Small intestine (tissue), 7 donors: ENCODE results near the gene NOP9. TPM values are rescaled to one million over a fixed set of nuclear protein-coding genes. Genes with fewer than 3 reads are reported as not detected.

Experiments used
- DNase-seq, 2 donors: peaks; one replicate each; pipeline versions ENCODE4 v3.0.0 to v3.0.0-alpha.2; 2013
- FAIRE-seq: peaks from 2 replicates; lab custom pipeline; 2012; peaks lifted over from hg19 to GRCh38; lab: Jason Lieb, UNC
- H3K27ac ChIP-seq, 3 donors: one replicate each; pipeline ENCODE4 v1.5.1; 2013; ENCODE audit warnings: low read length in 2 of 3, mild to moderate bottlenecking in 2 of 3, control low read depth in 1 of 3, inconsistent platforms in 1 of 3, low read depth in 1 of 3, moderate library complexity in 1 of 3
- H3K27me3 ChIP-seq, 3 donors: one replicate each; pipeline ENCODE4 v1.6.1; 2013; ENCODE audit warnings: low read length in 3 of 3, inconsistent platforms in 1 of 3; ENCODE audit not compliant: control insufficient read depth in 3 of 3, insufficient read depth in 3 of 3
- H3K36me3 ChIP-seq, 3 donors: one replicate each; pipeline ENCODE4 v1.6.1; 2013; ENCODE audit warnings: low read length in 3 of 3, inconsistent platforms in 1 of 3, low read depth in 1 of 3, mild to moderate bottlenecking in 1 of 3, moderate library complexity in 1 of 3; ENCODE audit not compliant: control insufficient read depth in 3 of 3, insufficient read depth in 2 of 3
- H3K4me1 ChIP-seq, 3 donors: one replicate each; pipeline ENCODE4 v1.6.1; 2013; ENCODE audit warnings: low read length in 2 of 3, inconsistent platforms in 1 of 3, low read depth in 1 of 3, mild to moderate bottlenecking in 1 of 3, moderate library complexity in 1 of 3; ENCODE audit not compliant: control insufficient read depth in 3 of 3, insufficient read depth in 2 of 3
- H3K4me3 ChIP-seq, 3 donors: one replicate each; pipeline ENCODE4 v1.5.1; 2013; ENCODE audit warnings: low read length in 3 of 3, control low read depth in 1 of 3, inconsistent platforms in 1 of 3, low read depth in 1 of 3, mild to moderate bottlenecking in 1 of 3, moderate library complexity in 1 of 3
- H3K9me3 ChIP-seq, 2 donors: one replicate each; pipeline ENCODE4 v1.6.1; 2013; ENCODE audit warnings: low read depth in 1 of 2, low read length in 1 of 2; ENCODE audit not compliant: control insufficient read depth in 2 of 2, insufficient read depth in 1 of 2
- WGBS, 3 donors: extraction: QIAGEN DNeasy Blood & Tissue Kit; methylation state at CpG; one replicate each; pipeline ENCODE4 v1.1.7; 2013; 5-methylcytosine and 5-hydroxymethylcytosine counted together
- polyA plus RNA-seq, 4 donors: library from polyadenylated mRNA; stranded (reverse) in 3 of 4; unstranded in 1 of 4; fragments of 200-250 nt in 3 of 4; fragments of 120-200 nt in 1 of 4; gene quantifications; one replicate each; pipeline versions ENCODE4 v1.2.1 to v1.2.3, GENCODE V29; 2013
- donor health status: healthy with polysubstance abuse.
- donor health status: control.
- donor health status: control.
- donor health status: Bipolar disorder and iron deficiency.
- donor health status: healthy.

The NOP9 gene
- polyA plus RNA-seq, 4 donors = 9.7 to 22.5 (median 16.0) TPM

DNA sequence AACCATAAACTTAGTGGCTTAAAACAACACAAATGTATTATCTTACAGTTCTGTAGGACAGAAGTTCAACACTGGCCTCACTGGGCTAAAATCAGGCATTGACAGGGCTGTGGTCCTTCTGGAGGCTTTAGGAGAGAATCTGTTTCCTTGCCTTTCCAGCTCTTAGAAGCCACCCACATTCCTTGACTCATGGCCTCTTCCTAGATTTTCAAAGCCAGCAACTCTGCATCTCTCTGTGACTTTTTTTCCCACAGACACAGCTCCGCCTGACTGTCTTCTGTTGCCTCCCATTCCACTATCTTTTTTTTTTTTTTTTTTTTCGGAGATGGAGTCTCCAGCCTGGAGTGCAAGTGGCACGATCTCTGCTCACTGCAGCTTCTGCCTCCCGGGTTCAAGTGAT, 56.6 kb downstream of the NOP9 start:
- Histone ChIP-seq H3K36me3 (no peaks in the 10 kb centered on the region), H3K4me1 (peaks cover 0 to 19% (median 0%) of the 10 kb centered on the region in 3 donors), H3K4me3 (no peak overlapping the region), H3K9me3 (peaks cover 0 to 5% of the 10 kb centered on the region in 2 donors), H3K27ac (no peak overlapping the region), H3K27me3 (no peaks in the 10 kb centered on the region)
- no peak for DNase-seq
- no peak for FAIRE-seq
- WGBS, 3 donors = 91 to 97% (median 93%) methylated on average over 4 of the region's 4 CpGs

Other genes with a start within 250 kb of the NOP9 start
- 1 to 10 TPM in 2 of 4 donors, under 1 TPM in 2; 0.81 to 1.4 (median 1.1) TPM for gene CARMIL3, start 247.8 kb upstream of the NOP9 start, polyA plus RNA-seq
- 10 to 100 TPM in 1 of 4 donors, 1 to 10 TPM in 2, under 1 TPM in 1; 0.03 to 10.7 (median 4.2) TPM for gene CPNE6, start 228.3 kb upstream of the NOP9 start, polyA plus RNA-seq
- 100 to 1,000 TPM; 197 to 870 (median 304) TPM for gene PCK2, start 205.5 kb upstream of the NOP9 start, polyA plus RNA-seq
- gene DCAF11, start 185.1 kb upstream of the NOP9 start, polyA plus RNA-seq = 100 to 1,000 TPM in 2 of 4 donors, 10 to 100 TPM in 2; 72.1 to 122 (median 93.3) TPM
- gene NRL, start 184.9 kb upstream of the NOP9 start, polyA plus RNA-seq = 1 to 10 TPM; 1.5 to 4.0 (median 2.7) TPM
- 1 to 10 TPM; 2.4 to 5.8 (median 4.1) TPM for gene FITM1, start 169.2 kb upstream of the NOP9 start, polyA plus RNA-seq
- gene PSME1, start 163.7 kb upstream of the NOP9 start, polyA plus RNA-seq = 100 to 1,000 TPM; 307 to 576 (median 467) TPM
- 10 to 100 TPM; 27.2 to 74.7 (median 41.3) TPM for gene EMC9, start 158.3 kb upstream of the NOP9 start, polyA plus RNA-seq
- gene PSME2, start 153.2 kb upstream of the NOP9 start, polyA plus RNA-seq = 100 to 1,000 TPM; 175 to 997 (median 644) TPM
- gene RNF31, start 152.4 kb upstream of the NOP9 start, polyA plus RNA-seq = 10 to 100 TPM; 33.7 to 83.0 (median 48.9) TPM
- gene IRF9, start 138.6 kb upstream of the NOP9 start, polyA plus RNA-seq = 10 to 100 TPM; 36.9 to 90.9 (median 63.3) TPM
- gene REC8, start 127.8 kb upstream of the NOP9 start, polyA plus RNA-seq = 100 to 1,000 TPM in 1 of 4 donors, 10 to 100 TPM in 3; 23.0 to 135 (median 40.7) TPM
- 10 to 100 TPM in 2 of 4 donors, 1 to 10 TPM in 2; 3.2 to 24.4 (median 12.5) TPM for gene IPO4, start 111.0 kb upstream of the NOP9 start, polyA plus RNA-seq
- gene TM9SF1, start 104.4 kb upstream of the NOP9 start, polyA plus RNA-seq = 10 to 100 TPM in 2 of 4 donors, 1 to 10 TPM in 2; 6.9 to 56.1 (median 23.9) TPM
- gene TSSK4, start 94.2 kb upstream of the NOP9 start, polyA plus RNA-seq = 1 to 10 TPM in 1 of 4 donors, under 1 TPM in 1, not detected in 2; 0.04 to 6.9 TPM
- gene CHMP4A, start 86.4 kb upstream of the NOP9 start, polyA plus RNA-seq = 100 to 1,000 TPM in 1 of 4 donors, 10 to 100 TPM in 3; 70.0 to 121 (median 94.9) TPM
- gene MDP1, start 83.8 kb upstream of the NOP9 start, polyA plus RNA-seq = 10 to 100 TPM; 18.8 to 31.1 (median 21.4) TPM
- 100 to 1,000 TPM; 182 to 225 (median 205) TPM for gene NEDD8, start 67.5 kb upstream of the NOP9 start, polyA plus RNA-seq
- gene GMPR2, start 66.9 kb upstream of the NOP9 start, polyA plus RNA-seq = 10 to 100 TPM; 57.4 to 94.1 (median 76.0) TPM
- 10 to 100 TPM; 33.0 to 42.4 (median 35.8) TPM for gene TINF2, start 57.2 kb upstream of the NOP9 start, polyA plus RNA-seq
- 1 to 10 TPM; 1.5 to 3.4 (median 1.7) TPM for gene TGM1, start 36.7 kb upstream of the NOP9 start, polyA plus RNA-seq
- 10 to 100 TPM; 25.3 to 58.6 (median 36.0) TPM for gene RABGGTA, start 28.3 kb upstream of the NOP9 start, polyA plus RNA-seq
- 10 to 100 TPM; 45.2 to 95.7 (median 66.5) TPM for gene DHRS1, start 70 bp upstream of the NOP9 start, polyA plus RNA-seq
- 100 to 1,000 TPM in 2 of 4 donors, 10 to 100 TPM in 2; 31.2 to 273 (median 139) TPM for gene CIDEB, start 8.1 kb downstream of the NOP9 start, polyA plus RNA-seq
- 1 to 10 TPM in 3 of 4 donors, under 1 TPM in 1; 0.89 to 4.7 (median 2.3) TPM for gene LTB4R2, start 10.3 kb downstream of the NOP9 start, polyA plus RNA-seq
- 10 to 100 TPM in 2 of 4 donors, 1 to 10 TPM in 2; 5.1 to 37.0 (median 15.8) TPM for gene LTB4R, start 11.7 kb downstream of the NOP9 start, polyA plus RNA-seq
- 10 to 100 TPM in 1 of 4 donors, 1 to 10 TPM in 3; 3.4 to 16.4 (median 6.1) TPM for gene ADCY4, start 35.2 kb downstream of the NOP9 start, polyA plus RNA-seq
- 10 to 100 TPM; 16.7 to 58.6 (median 33.6) TPM for gene RIPK3, start 40.1 kb downstream of the NOP9 start, polyA plus RNA-seq
- 10 to 100 TPM; 11.2 to 45.1 (median 29.1) TPM for gene NFATC4, start 68.3 kb downstream of the NOP9 start, polyA plus RNA-seq
- 10 to 100 TPM in 1 of 4 donors, 1 to 10 TPM in 1, under 1 TPM in 2; 0.22 to 53.2 (median 3.9) TPM for gene NYNRIN, start 99.2 kb downstream of the NOP9 start, polyA plus RNA-seq
- 1 to 10 TPM in 2 of 4 donors, under 1 TPM in 1, not detected in 1; 0.27 to 4.8 (median 1.9) TPM for gene CBLN3, start 129.8 kb downstream of the NOP9 start, polyA plus RNA-seq
- gene KHNYN, start 130.1 kb downstream of the NOP9 start, polyA plus RNA-seq = 10 to 100 TPM; 21.3 to 75.6 (median 36.4) TPM
- gene SDR39U1, start 142.9 kb downstream of the NOP9 start, polyA plus RNA-seq = 10 to 100 TPM; 41.4 to 52.6 (median 50.2) TPM
- gene CMA1, start 208.4 kb downstream of the NOP9 start, polyA plus RNA-seq = 1 to 10 TPM in 2 of 4 donors, not detected in 2; 1.1 to 1.4 TPM